OCI-LY1 (cell line): ENCODE results near the gene XPO6.

ENCODE experiments used
- H2AFZ ChIP-seq: fragments of 200-600 bp; sonication (generic), shearing (Covaris generic); 2 replicates; pipeline ENCODE4 v1.6.0; 2014; ENCODE audit warnings: antibody characterized with exemption, mild to moderate bottlenecking, low read length
- H3F3A ChIP-seq: fragments of 200-600 bp; sonication (generic), shearing (Covaris generic); 2 replicates; pipeline ENCODE4 v1.6.0; 2014; ENCODE audit warnings: mild to moderate bottlenecking, antibody characterized with exemption, low read length, moderate library complexity; ENCODE audit not compliant: insufficient read depth
- H3K27ac ChIP-seq: fragments of 200-600 bp; sonication (generic); 2 replicates; pipeline ENCODE4 v1.5.1; 2014; ENCODE audit warnings: low read length, mixed run types, mild to moderate bottlenecking, low read depth; ENCODE audit not compliant: poor library complexity, severe bottlenecking
- H3K27me3 ChIP-seq: fragments of 200-600 bp; sonication (generic); 2 replicates; pipeline ENCODE4 v1.6.0; 2014; ENCODE audit warnings: antibody characterized with exemption, mild to moderate bottlenecking, low read length, moderate library complexity; ENCODE audit not compliant: insufficient read depth
- H3K36me3 ChIP-seq: fragments of 200-600 bp; sonication (generic); 2 replicates; pipeline ENCODE4 v1.6.1; 2014; ENCODE audit warnings: mild to moderate bottlenecking, antibody characterized with exemption, low read length, moderate library complexity, mixed read lengths; ENCODE audit not compliant: insufficient read depth
- H3K4me1 ChIP-seq: fragments of 200-600 bp; sonication (generic); 2 replicates; pipeline ENCODE4 v1.5.1; 2014; ENCODE audit warnings: mild to moderate bottlenecking, low read length, moderate library complexity; ENCODE audit not compliant: insufficient read depth, severe bottlenecking
- H3K4me2 ChIP-seq: fragments of 200-600 bp; sonication (generic), shearing (Covaris generic); 2 replicates; pipeline ENCODE4 v1.6.1; 2014; ENCODE audit warnings: low read length
- H3K4me3 ChIP-seq: fragments of 200-600 bp; sonication (generic); 2 replicates; pipeline ENCODE4 v1.5.1; 2014; ENCODE audit warnings: low read length, low read depth, mild to moderate bottlenecking, mixed read lengths; ENCODE audit not compliant: poor library complexity, severe bottlenecking
- H3K79me2 ChIP-seq: fragments of 200-600 bp; shearing (Covaris generic); 2 replicates; pipeline ENCODE4 v1.6.1; 2016; ENCODE audit warnings: mixed run types, low read length, mixed read lengths; ENCODE audit not compliant: insufficient read depth
- H3K9ac ChIP-seq: fragments of 200-600 bp; sonication (generic), shearing (Covaris generic); 2 replicates; pipeline ENCODE4 v1.6.1; 2014; ENCODE audit warnings: mild to moderate bottlenecking, low read length, mixed read lengths
- H3K9me2 ChIP-seq: fragments of 200-600 bp; sonication (generic), shearing (Covaris generic); 2 replicates; pipeline ENCODE4 v1.6.1; 2014; ENCODE audit warnings: low read depth, mild to moderate bottlenecking, low read length, mixed read lengths
- H3K9me3 ChIP-seq: fragments of 200-600 bp; shearing (Covaris generic); 2 replicates; pipeline ENCODE4 v1.6.1; 2014; ENCODE audit warnings: low read length, mixed read lengths
- H4K20me1 ChIP-seq: fragments of 200-600 bp; sonication (generic), shearing (Covaris generic); 2 replicates; pipeline ENCODE4 v1.6.0; 2016; ENCODE audit warnings: mild to moderate bottlenecking, low read length; ENCODE audit not compliant: insufficient read depth
- EZH2 ChIP-seq: fragments of 200-600 bp; sonication (generic), shearing (Covaris generic); IDR thresholded peaks from 2 replicates; pipeline ENCODE4 v1.8.0; 2017; ENCODE audit warnings: borderline replicate concordance, mixed run types, mild to moderate bottlenecking, antibody characterized with exemption, low read length, moderate library complexity, mixed read lengths
- TF ChIP-seq, protein P1 (sequence below): fragments of 200-600 bp; sonication (generic), shearing (Covaris generic); IDR thresholded peaks from 2 replicates; pipeline ENCODE4 v1.5.1; 2017; ENCODE audit warnings: mild to moderate bottlenecking, antibody characterized with exemption, low read length, moderate library complexity, mixed read lengths

XPO6 gene

DNA sequence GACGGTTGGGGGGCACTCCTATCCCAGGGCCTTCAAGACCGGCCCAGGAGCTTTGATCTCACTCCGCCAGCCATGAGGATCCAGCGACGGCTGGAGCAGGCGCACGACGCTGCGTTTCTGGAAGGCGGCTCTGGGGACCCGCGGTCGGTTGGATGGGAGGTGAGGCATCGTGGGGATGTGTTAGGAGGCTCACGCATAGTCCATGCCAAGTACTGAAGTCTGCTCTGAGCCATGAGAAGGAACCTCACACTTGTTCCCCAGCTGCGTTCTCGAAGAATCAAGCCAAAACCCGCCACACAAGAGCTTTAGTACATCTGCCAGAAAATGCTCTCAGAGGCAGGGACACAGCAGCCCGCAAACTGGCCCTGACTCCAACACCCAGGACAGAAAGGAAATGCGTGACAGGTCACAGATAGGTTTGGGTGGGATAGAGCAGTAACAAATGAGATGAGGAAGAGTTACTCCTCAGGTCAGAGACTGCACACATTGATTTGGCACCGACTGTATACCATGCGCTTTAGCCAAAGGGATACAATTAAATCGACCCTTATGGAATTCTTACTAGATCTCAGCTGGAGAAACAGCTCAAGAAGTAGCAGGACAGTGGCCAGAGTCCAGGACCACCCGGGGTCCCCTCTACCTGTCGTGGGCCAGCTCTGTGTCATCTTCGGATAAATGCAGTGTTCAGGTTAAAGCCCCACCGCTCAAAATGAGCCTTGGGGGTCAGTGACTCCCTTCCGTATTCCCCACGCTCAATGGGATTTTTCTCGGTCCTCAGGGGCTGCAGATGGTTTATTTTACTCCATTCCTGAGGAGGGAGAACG lies 141.6 kb downstream of the XPO6 start:
- Histone ChIP-seq H3K36me3 (no peaks in the 10 kb centered on the region), H3K9ac (no peak overlapping the region), H4K20me1 (no peaks in the 10 kb centered on the region), H3K4me2 (no peak overlapping the region), H3K27me3 (no peaks in the 10 kb centered on the region), H3K9me3 (no peaks in the 10 kb centered on the region), H3F3A (no peaks in the 10 kb centered on the region), H3K27ac (no peak overlapping the region), H3K4me3 (no peak overlapping the region), H3K9me2 (no peaks in the 10 kb centered on the region), H3K4me1 (no peaks in the 10 kb centered on the region), H3K79me2 (no peaks in the 10 kb centered on the region), H2AFZ (no peak overlapping the region)
- TF ChIP-seq, protein P1, sequence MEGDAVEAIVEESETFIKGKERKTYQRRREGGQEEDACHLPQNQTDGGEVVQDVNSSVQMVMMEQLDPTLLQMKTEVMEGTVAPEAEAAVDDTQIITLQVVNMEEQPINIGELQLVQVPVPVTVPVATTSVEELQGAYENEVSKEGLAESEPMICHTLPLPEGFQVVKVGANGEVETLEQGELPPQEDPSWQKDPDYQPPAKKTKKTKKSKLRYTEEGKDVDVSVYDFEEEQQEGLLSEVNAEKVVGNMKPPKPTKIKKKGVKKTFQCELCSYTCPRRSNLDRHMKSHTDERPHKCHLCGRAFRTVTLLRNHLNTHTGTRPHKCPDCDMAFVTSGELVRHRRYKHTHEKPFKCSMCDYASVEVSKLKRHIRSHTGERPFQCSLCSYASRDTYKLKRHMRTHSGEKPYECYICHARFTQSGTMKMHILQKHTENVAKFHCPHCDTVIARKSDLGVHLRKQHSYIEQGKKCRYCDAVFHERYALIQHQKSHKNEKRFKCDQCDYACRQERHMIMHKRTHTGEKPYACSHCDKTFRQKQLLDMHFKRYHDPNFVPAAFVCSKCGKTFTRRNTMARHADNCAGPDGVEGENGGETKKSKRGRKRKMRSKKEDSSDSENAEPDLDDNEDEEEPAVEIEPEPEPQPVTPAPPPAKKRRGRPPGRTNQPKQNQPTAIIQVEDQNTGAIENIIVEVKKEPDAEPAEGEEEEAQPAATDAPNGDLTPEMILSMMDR = no peak
- no peak for TF ChIP-seq EZH2

DNA sequence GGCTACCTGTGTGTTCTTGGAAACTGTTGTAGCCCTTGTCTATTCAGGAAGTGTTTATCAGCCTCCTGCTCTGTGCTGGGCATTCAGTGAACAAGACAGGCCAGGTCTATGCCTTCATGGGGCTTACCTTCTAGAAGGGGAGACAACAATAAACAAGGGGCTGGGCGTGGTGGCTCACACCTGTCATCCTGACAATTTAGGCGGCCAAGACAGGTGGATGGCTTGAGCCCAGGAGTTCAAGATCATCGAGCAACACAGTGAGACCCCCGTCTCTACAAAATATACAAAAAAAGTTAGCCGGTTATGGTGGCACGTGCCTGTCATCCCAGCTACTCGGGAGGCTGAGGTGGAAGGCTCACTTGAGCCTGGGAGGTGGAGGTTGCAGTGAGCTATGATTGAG lies 142.8 kb downstream of the XPO6 start:
- H3K79me2 ChIP-seq = no peaks in the 10 kb centered on the region
- H3K9ac ChIP-seq = no peak overlapping the region
- H4K20me1 ChIP-seq = no peaks in the 10 kb centered on the region
- no peak for TF ChIP-seq EZH2
- TF ChIP-seq, protein P1 = no peak
- H3K36me3 ChIP-seq = no peaks in the 10 kb centered on the region
- no peaks in the 10 kb centered on the region for H3K4me1 ChIP-seq
- H3K9me3 ChIP-seq = no peaks in the 10 kb centered on the region
- H3K27me3 ChIP-seq = no peaks in the 10 kb centered on the region
- no peaks in the 10 kb centered on the region for H3F3A ChIP-seq
- no peak overlapping the region for H3K27ac ChIP-seq
- H3K4me2 ChIP-seq = no peak overlapping the region
- H3K9me2 ChIP-seq = no peaks in the 10 kb centered on the region
- H3K4me3 ChIP-seq = no peak overlapping the region
- no peak overlapping the region for H2AFZ ChIP-seq

DNA sequence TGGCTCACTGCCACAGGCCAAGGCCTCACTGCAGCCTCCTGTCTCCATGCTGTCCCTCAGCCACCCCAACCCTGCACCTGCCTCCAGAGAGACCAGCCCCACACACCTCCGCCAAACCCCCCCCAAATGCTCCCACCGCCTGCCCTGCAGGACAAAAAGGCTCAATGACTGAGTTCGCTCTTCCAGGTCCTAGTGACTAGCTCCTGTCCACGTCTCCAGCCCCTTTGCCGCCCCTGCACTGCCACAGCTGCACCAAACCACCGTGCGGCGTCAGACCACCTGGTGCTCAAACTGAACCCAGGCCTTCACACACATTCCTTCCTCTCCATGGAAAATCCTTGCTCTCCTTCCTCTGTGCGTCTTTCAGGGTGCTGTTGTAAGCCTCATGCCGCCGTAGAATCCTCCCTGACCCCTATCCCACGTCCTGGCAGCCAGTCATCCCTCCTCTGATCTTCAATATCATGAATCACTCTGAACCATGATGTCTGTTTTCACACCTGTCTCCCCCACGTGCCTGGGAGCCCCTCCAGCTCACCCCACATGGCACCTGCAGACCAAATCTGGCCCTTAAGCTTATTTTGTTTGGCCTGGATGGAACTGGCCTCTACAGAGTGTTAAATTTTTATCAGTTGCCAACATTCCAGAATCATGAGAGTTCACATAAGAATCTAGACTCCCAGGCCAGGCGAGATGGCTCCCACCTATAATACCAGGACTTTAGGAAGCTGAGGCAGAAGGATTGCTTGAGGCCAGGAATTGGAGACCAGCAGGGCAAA lies 144.0 kb downstream of the XPO6 start:
- H3K9me3 ChIP-seq = no peaks in the 10 kb centered on the region
- no peak for TF ChIP-seq EZH2
- TF ChIP-seq, protein P1 = no peak
- no peak overlapping the region for H3K9ac ChIP-seq
- H2AFZ ChIP-seq = no peak overlapping the region
- no peaks in the 10 kb centered on the region for H3K4me1 ChIP-seq
- no peaks in the 10 kb centered on the region for H4K20me1 ChIP-seq
- no peaks in the 10 kb centered on the region for H3F3A ChIP-seq
- H3K27me3 ChIP-seq = no peaks in the 10 kb centered on the region
- no peak overlapping the region for H3K4me3 ChIP-seq
- no peaks in the 10 kb centered on the region for H3K9me2 ChIP-seq
- H3K27ac ChIP-seq = no peak overlapping the region
- no peaks in the 10 kb centered on the region for H3K79me2 ChIP-seq
- H3K4me2 ChIP-seq = no peak overlapping the region
- no peaks in the 10 kb centered on the region for H3K36me3 ChIP-seq
